ENCODE results near the gene RBMS3.

GRCh38 chr3:29313981-29314726 lies 33.3 kb downstream of the RBMS3 start:
- TF ChIP-seq CTCF (conservative IDR thresholded peaks at IDR 0.05; ENCODE audit: low read depth, low read length) (no peak), EZH2 (IDR thresholded peaks at IDR 0.05; ENCODE audit: borderline replicate concordance, low read depth, low read length, poor library complexity, severe bottlenecking) (no peak)

All from A673 (cell line).